Osteoblast (primary cell): ENCODE results near the gene TMPRSS3. TPM values are rescaled to one million over a fixed set of nuclear protein-coding genes. Genes with fewer than 3 reads are reported as not detected.

Experiments used
- DNase-seq: peaks from one replicate; pipeline ENCODE4 v3.0.0; 2011; ENCODE audit warnings: low spot score, mixed read lengths; ENCODE audit not compliant: insufficient read length; ENCODE audit errors: missing footprints
- H2AFZ ChIP-seq: 2 replicates; pipeline ENCODE4 v1.6.0; 2011; ENCODE audit warnings: mild to moderate bottlenecking, low read length
- H3K27ac ChIP-seq: 2 replicates; pipeline ENCODE4 v1.5.1; 2011; ENCODE audit warnings: mild to moderate bottlenecking, low read depth, low read length, moderate library complexity
- H3K27me3 ChIP-seq: 2 replicates; pipeline ENCODE4 v1.6.0; 2012; ENCODE audit warnings: mild to moderate bottlenecking, control low read depth, inconsistent platforms, low read length, moderate library complexity; ENCODE audit not compliant: insufficient read depth
- H3K36me3 ChIP-seq: 2 replicates; pipeline ENCODE4 v1.5.1; 2011; ENCODE audit warnings: mild to moderate bottlenecking, low read length, control low read depth, moderate library complexity; ENCODE audit not compliant: insufficient read depth
- H3K4me1 ChIP-seq: 2 replicates; pipeline ENCODE4 v1.5.1; 2011; ENCODE audit warnings: mild to moderate bottlenecking, low read length, control low read depth, moderate library complexity; ENCODE audit not compliant: insufficient read depth
- H3K4me2 ChIP-seq: 2 replicates; pipeline ENCODE4 v1.6.0; 2011; ENCODE audit warnings: mild to moderate bottlenecking, low read length; ENCODE audit not compliant: insufficient read depth
- H3K4me3 ChIP-seq: fragments of 200-600 bp; sonication (generic); 3 replicates; pipeline ENCODE4 v1.5.1; 2012; ENCODE audit warnings: mild to moderate bottlenecking, low read length, inconsistent platforms; ENCODE audit not compliant: insufficient read depth
- H3K79me2 ChIP-seq: 2 replicates; pipeline ENCODE4 v1.6.0; 2012; ENCODE audit warnings: mild to moderate bottlenecking, low read length, control low read depth, inconsistent platforms; ENCODE audit not compliant: insufficient read depth
- H3K9me3 ChIP-seq: 2 replicates; pipeline ENCODE4 v1.5.1; 2011; ENCODE audit warnings: low read depth, low read length, control low read depth
- H4K20me1 ChIP-seq: 2 replicates; pipeline ENCODE4 v1.6.0; 2012; ENCODE audit warnings: mild to moderate bottlenecking, low read length, control low read depth; ENCODE audit not compliant: insufficient read depth
- total RNA-seq: library from RNA; depleted of rRNA; stranded (reverse); fragments of >200 nt; gene quantifications from 2 replicates; pipeline ENCODE4 v1.2.3, GENCODE V29; 2012
- TF ChIP-seq, protein P1 (sequence below): IDR thresholded peaks from 2 replicates; pipeline ENCODE4 v1.5.1; 2011; ENCODE audit warnings: mild to moderate bottlenecking, low read depth, low read length, moderate library complexity; ENCODE audit errors: extremely low read depth

Gene TMPRSS3
- total RNA-seq, 1 donor: not detected

DNA sequence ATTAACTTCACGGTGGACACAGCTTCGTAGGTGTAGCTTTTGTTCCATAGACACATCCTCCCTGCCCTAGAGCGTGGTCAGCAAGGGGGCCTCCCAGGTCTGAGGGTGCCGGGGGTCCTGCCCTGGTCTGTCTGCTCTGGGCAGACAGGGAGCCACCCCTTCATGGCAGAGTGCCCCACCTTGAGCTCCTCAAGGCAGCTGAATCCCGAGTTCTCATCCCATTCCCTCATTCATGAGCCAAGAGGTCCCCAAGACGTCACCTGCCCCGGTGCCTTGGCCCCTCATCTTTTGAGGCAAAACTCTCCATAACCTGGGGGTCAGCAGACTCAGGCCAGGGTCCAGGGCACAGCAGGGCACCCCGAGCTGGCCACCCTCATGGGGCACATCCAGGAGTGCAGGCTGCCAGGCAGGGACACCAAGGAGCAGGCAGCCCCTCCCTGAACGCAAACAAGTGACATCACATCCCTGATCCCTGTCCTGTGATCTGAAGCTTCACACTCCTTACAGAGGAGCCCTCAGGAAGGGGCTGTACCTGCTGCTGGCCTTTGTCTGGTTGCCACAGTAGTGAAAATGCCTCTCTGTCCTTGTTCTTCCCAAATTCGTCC is 31.1 kb upstream of the TMPRSS3 start:
- H3K4me3 ChIP-seq: no peak overlapping the region
- H3K9me3 ChIP-seq: no peaks in the 10 kb centered on the region
- H2AFZ ChIP-seq: no peak overlapping the region
- peaks cover 3% of the 10 kb centered on the region for H3K27me3 ChIP-seq
- no peak overlapping the region for H3K4me2 ChIP-seq
- no peaks in the 10 kb centered on the region for H3K79me2 ChIP-seq
- DNase-seq: no peak
- H3K4me1 ChIP-seq: no peaks in the 10 kb centered on the region
- TF ChIP-seq, protein P1, sequence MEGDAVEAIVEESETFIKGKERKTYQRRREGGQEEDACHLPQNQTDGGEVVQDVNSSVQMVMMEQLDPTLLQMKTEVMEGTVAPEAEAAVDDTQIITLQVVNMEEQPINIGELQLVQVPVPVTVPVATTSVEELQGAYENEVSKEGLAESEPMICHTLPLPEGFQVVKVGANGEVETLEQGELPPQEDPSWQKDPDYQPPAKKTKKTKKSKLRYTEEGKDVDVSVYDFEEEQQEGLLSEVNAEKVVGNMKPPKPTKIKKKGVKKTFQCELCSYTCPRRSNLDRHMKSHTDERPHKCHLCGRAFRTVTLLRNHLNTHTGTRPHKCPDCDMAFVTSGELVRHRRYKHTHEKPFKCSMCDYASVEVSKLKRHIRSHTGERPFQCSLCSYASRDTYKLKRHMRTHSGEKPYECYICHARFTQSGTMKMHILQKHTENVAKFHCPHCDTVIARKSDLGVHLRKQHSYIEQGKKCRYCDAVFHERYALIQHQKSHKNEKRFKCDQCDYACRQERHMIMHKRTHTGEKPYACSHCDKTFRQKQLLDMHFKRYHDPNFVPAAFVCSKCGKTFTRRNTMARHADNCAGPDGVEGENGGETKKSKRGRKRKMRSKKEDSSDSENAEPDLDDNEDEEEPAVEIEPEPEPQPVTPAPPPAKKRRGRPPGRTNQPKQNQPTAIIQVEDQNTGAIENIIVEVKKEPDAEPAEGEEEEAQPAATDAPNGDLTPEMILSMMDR: no peak
- no peak overlapping the region for H3K27ac ChIP-seq
- no peaks in the 10 kb centered on the region for H4K20me1 ChIP-seq
- H3K36me3 ChIP-seq: no peaks in the 10 kb centered on the region

DNA sequence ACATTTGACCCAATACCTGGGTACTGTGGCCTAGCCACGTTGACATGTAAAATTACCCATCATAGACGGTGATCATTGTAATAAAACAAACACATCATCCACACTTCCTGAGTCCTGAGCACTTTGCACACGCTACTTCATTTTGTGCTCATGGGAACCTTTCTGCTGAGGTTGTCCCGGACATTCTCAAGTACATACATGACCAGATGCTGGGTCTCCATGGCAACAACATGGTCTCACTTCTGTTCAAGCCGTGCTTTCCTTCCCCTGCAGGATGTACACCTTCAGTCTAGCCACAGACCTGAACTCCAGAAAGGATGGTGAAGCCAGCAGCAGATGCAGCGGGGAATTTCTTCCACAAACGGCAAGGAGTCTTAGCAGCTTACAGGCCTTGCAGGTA is 30.6 kb upstream of the TMPRSS3 start:
- Histone ChIP-seq H2AFZ (no peak overlapping the region), H3K4me1 (no peaks in the 10 kb centered on the region), H3K27ac (no peak overlapping the region), H3K9me3 (no peaks in the 10 kb centered on the region), H3K4me2 (no peak overlapping the region), H4K20me1 (no peaks in the 10 kb centered on the region), H3K4me3 (no peak overlapping the region), H3K27me3 (peaks cover 3% of the 10 kb centered on the region), H3K36me3 (no peaks in the 10 kb centered on the region), H3K79me2 (no peaks in the 10 kb centered on the region)
- no peak for DNase-seq
- TF ChIP-seq, protein P1: no peak

DNA sequence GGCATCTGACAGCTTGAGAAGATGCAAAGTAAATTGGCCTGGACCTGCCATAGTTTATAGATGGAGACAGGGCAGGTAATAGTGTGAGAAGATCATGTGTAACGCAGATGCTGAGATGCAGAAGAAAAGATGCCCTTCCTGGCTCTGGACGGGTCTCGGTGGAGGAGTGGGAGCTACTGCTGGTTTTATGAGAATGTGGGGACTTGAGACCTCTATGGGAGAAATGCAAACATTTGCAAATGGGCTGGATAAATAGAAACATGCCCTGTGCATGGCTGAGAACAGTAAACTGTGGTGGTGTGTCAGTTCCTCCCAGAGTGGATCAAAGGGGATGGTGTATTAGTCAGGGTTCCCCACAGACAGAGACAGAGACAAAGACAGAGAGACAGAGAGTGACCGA is 29.7 kb upstream of the TMPRSS3 start:
- Histone ChIP-seq H3K36me3 (no peaks in the 10 kb centered on the region), H3K9me3 (no peaks in the 10 kb centered on the region), H3K4me3 (no peak overlapping the region), H2AFZ (no peak overlapping the region), H3K4me1 (no peaks in the 10 kb centered on the region), H4K20me1 (no peaks in the 10 kb centered on the region), H3K27me3 (peaks cover 3% of the 10 kb centered on the region), H3K4me2 (no peak overlapping the region), H3K79me2 (no peaks in the 10 kb centered on the region), H3K27ac (no peak overlapping the region)
- no peak for DNase-seq
- TF ChIP-seq, protein P1: no peak

DNA sequence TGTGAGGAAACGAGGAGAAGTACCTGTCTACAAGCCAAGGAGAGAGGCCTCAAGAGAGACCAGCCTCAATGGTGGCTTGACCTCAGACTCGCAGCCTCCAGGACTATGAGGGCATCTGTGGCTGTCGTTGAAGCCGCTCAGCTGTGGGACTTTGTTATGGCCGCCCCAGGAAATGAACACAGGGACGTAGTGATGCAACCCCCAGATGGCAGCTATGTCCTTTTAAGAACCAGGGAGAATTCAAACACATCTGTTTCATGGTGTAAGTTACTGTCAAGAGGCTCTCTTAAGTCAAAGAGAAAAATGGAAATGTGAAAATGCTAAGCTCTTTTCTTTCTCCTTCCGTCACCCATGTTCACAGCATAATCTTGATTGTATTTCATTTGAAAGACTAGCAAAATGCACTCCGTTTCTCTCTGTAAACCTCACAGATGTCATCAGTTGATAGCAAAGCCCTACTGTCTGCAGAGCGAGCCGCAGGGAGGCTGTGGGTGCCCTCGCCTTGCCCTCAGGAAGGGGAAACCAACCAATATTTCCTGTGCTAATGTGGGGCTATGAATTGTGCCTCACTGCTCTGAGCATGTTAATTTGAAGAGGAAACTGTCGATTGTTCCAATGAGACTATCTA is 29.2 kb upstream of the TMPRSS3 start:
- peaks cover 3% of the 10 kb centered on the region for H3K27me3 ChIP-seq
- H3K4me2 ChIP-seq: no peak overlapping the region
- H2AFZ ChIP-seq: no peak overlapping the region
- H3K36me3 ChIP-seq: no peaks in the 10 kb centered on the region
- H3K4me1 ChIP-seq: no peaks in the 10 kb centered on the region
- DNase-seq: no peak
- H4K20me1 ChIP-seq: no peaks in the 10 kb centered on the region
- no peaks in the 10 kb centered on the region for H3K79me2 ChIP-seq
- no peak overlapping the region for H3K27ac ChIP-seq
- no peak overlapping the region for H3K4me3 ChIP-seq
- H3K9me3 ChIP-seq: no peaks in the 10 kb centered on the region
- TF ChIP-seq, protein P1: no peak
